B cell (primary cell): Measurements from ENCODE around the gene TEAD1.

Experiments
- EZH2 ChIP-seq: IDR thresholded peaks from 2 replicates; pipeline ENCODE4 v1.6.1; 2012; ENCODE audit warnings: borderline replicate concordance, low read depth, mild to moderate bottlenecking, moderate library complexity, low read length; ENCODE audit not compliant: insufficient read depth, poor library complexity, severe bottlenecking
- TF ChIP-seq, protein P1 (sequence below): fragments of 200-600 bp; IDR thresholded peaks from one replicate; pipeline ENCODE4 v1.8.0; 2022; ENCODE audit warnings: antibody characterized with exemption, mild to moderate bottlenecking

DNA sequence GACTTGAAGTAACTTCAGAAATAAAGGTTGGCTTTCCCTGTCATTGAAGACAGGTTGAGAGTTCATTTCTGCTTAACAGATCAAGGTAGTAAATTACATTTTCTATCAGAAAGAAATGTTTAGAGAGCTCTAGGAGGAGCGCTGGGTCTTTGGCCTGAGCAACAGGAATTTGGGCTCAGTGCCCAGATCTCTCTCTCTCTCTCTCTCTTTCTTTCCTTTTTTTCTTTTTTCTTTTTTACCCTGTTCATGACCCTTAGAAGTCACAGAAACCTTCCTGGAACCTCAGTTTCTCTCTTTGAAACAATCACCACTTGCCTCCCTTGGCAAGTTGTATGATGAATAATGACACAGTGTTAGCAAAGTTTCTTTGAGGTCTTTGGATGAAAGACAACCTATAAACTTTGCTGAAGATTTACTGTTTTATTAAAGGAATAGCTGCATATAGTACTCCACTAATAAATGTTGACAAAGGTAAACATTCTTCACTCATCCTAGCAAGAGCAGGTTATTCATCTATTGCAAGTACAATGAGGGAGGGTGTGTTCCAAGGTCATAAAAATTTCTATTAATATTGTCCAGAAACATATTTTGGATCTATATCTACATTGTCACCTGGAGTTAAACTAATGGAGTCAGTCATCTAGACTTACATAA, 299.4 kb downstream of the TEAD1 start:
- TF ChIP-seq, protein P1, sequence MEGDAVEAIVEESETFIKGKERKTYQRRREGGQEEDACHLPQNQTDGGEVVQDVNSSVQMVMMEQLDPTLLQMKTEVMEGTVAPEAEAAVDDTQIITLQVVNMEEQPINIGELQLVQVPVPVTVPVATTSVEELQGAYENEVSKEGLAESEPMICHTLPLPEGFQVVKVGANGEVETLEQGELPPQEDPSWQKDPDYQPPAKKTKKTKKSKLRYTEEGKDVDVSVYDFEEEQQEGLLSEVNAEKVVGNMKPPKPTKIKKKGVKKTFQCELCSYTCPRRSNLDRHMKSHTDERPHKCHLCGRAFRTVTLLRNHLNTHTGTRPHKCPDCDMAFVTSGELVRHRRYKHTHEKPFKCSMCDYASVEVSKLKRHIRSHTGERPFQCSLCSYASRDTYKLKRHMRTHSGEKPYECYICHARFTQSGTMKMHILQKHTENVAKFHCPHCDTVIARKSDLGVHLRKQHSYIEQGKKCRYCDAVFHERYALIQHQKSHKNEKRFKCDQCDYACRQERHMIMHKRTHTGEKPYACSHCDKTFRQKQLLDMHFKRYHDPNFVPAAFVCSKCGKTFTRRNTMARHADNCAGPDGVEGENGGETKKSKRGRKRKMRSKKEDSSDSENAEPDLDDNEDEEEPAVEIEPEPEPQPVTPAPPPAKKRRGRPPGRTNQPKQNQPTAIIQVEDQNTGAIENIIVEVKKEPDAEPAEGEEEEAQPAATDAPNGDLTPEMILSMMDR: no peak
- no peak for TF ChIP-seq EZH2
